HTR-8/SVneo (cell line): ENCODE results near the gene NPAS3.

Experiments used
- DNase-seq: peaks from one replicate; pipeline ENCODE4 v3.0.0; 2011; ENCODE audit warnings: low spot score, mixed read lengths; ENCODE audit not compliant: insufficient read length
- FAIRE-seq: peaks from 2 replicates; lab custom pipeline; 2011; peaks lifted over from hg19 to GRCh38; lab: Jason Lieb, UNC

Gene NPAS3

GRCh38 chr14:33740531-33740930 is 801.9 kb downstream of the NPAS3 start:
- DNase-seq (no peak), FAIRE-seq (no peak)

GRCh38 chr14:33742166-33742565 is 803.5 kb downstream of the NPAS3 start:
- FAIRE-seq (no peak), DNase-seq (no peak)

GRCh38 chr14:33745163-33745562 is 806.5 kb downstream of the NPAS3 start:
- FAIRE-seq (no peak), DNase-seq (no peak)

- no peak for DNase-seq
- FAIRE-seq, result no peak
Measured at GRCh38 chr14:33747749-33748148, 809.1 kb downstream of the NPAS3 start.

- FAIRE-seq, result peak; percentile 71
- peak; percentile 50 for DNase-seq
Measured at GRCh38 chr14:33754261-33754660, 815.6 kb downstream of the NPAS3 start.

GRCh38 chr14:33755358-33755757 is 816.7 kb downstream of the NPAS3 start:
- FAIRE-seq, result no peak

GRCh38 chr14:33756833-33757232 is 818.2 kb downstream of the NPAS3 start:
- no peak for FAIRE-seq
- DNase-seq, result no peak

More at GRCh38 chr14:33755358-33755757, 816.7 kb downstream of the NPAS3 start:
- DNase-seq, result no peak

- FAIRE-seq (no peak), DNase-seq (no peak)
Measured at GRCh38 chr14:33758547-33758946, 819.9 kb downstream of the NPAS3 start.

- no peak for DNase-seq
- FAIRE-seq, result no peak
Measured at GRCh38 chr14:33762161-33762851, 823.6 kb downstream of the NPAS3 start.

GRCh38 chr14:33764876-33765650 is 826.4 kb downstream of the NPAS3 start:
- DNase-seq, result peak; percentile 27
- no peak for FAIRE-seq

GRCh38 chr14:33767586-33768457 is 829.1 kb downstream of the NPAS3 start:
- peak; percentile 55 for FAIRE-seq
- no peak for DNase-seq

GRCh38 chr14:33768458-33768830 is 829.8 kb downstream of the NPAS3 start:
- FAIRE-seq (no peak), DNase-seq (no peak)

- DNase-seq (no peak), FAIRE-seq (no peak)
Measured at GRCh38 chr14:33773205-33774030, 834.7 kb downstream of the NPAS3 start.

GRCh38 chr14:33774161-33774560 is 835.5 kb downstream of the NPAS3 start:
- FAIRE-seq (no peak), DNase-seq (no peak)

- FAIRE-seq (no peak), DNase-seq (no peak)
Measured at GRCh38 chr14:33774723-33775470, 836.2 kb downstream of the NPAS3 start.

- FAIRE-seq, result no peak
- no peak for DNase-seq
Measured at GRCh38 chr14:33776871-33777270, 838.2 kb downstream of the NPAS3 start.

- FAIRE-seq (no peak), DNase-seq (peak; percentile 30)
Measured at GRCh38 chr14:33777681-33778080, 839.0 kb downstream of the NPAS3 start.

GRCh38 chr14:33780035-33780434 is 841.4 kb downstream of the NPAS3 start:
- no peak for FAIRE-seq
- no peak for DNase-seq

- no peak for FAIRE-seq
- DNase-seq, result no peak
Measured at GRCh38 chr14:33781236-33781635, 842.6 kb downstream of the NPAS3 start.
